ENCODE results near the gene PRRT3.

PRRT3 gene

DNA sequence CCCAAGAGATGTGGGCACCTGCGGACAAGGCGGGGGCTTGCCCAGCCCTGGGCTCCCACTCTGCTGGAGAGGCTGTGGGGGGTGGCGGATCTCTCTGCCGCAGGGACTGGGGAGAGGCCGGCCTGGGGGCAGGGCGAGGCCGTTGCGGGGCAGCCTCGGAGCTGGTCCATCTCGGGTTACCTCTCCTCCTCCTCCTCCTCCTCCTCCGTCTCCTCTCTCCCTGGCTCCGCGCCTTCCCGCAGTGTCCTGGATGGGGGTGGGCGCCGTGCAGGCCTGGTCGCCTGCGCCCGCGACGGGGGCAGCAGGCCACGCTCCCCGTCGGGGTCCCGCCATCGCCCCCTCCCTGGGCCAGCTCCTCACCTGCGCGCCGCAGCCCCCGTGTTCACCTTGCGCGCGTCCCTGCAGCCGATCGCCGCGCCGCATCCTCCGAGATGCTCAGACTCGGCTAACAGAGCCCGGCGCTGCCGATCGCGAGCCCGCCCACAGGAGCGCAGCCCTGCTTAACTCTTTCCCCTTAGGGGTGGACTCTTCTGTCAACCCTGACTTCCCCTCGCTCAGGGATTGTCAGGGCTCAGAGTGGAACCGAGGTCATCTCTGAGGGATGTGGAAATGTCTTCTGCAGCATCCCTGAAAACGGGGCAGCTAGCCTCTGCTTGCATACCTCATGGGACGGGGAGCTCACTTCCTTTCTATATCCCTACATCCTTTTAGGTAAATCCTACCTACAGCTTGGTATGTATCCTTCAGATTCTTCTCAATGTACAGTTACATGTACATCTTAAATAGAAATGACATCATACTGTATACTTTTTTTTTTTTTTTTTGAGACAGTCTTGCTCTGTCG, at the start of gene PRRT3:
TSS of gene PRRT3 (minus strand) at position 447 of the 844 bp plus-strand sequence. CDS start 2,293 bp downstream, outside the sequence.
- DNase-seq: peak; percentile 71

GRCh38 chr3:10000686-10001085, 48.5 kb upstream of the PRRT3 start:
- no peak for DNase-seq

GRCh38 chr3:9994086-9994844, 42.1 kb upstream of the PRRT3 start:
- no peak for DNase-seq

DNA sequence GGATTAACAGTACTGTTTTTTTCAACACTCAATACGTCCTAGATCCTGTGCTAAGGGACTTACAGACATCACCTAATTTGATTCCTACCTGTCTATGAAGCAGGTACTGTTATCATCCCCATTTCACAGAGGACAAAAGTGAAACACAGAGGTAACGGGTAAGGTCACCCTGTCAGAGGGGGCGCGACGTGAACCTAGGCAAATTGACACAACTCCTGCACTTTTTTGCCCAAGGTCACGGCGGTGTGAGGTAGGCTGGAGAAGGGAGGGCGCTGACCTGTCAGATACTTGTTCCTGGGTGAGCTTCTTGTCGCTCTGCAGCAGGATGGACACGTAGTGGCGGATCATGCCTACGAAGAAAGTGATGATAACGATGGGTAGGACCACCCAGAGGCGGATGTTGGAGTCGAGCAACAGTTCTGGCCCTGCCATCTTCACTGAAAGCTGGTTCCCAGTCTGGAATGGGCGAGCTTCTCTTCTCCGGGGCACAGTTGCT, 34.1 kb upstream of the PRRT3 start:
- no peak for DNase-seq

GRCh38 chr3:9980251-9980650, 28.0 kb upstream of the PRRT3 start:
- DNase-seq: no peak

DNA sequence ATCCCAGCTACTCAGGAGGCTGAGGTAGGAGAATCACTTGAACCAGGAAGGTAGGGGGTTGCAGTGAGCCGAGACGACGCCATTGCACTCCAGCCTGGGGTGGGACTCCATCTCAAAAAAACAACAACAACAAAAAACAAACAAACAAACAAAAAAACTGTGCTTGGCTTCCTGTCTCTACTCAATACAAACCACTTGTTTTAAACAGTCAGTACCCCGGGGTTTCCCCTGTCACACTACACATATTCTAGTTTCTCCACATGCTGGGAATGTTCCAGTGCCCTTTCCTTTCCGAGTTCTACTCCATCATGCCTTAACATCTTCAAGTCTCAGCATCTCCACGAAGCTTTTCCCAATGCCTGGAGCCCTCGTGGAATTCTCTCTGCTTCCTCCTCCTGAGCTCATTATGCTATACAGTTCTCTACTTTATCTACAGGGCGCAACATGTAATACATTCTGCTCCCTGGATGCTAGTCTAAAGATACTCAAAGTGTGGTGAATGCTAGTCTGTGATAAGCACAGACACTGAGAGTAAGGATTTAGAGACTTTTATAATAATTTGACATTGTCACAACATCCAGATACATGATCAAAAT, 26.6 kb upstream of the PRRT3 start:
- no peak for DNase-seq

- DNase-seq: no peak
These were observed 24.8 kb upstream of the PRRT3 start for GRCh38 chr3:9976721-9977709.

DNA sequence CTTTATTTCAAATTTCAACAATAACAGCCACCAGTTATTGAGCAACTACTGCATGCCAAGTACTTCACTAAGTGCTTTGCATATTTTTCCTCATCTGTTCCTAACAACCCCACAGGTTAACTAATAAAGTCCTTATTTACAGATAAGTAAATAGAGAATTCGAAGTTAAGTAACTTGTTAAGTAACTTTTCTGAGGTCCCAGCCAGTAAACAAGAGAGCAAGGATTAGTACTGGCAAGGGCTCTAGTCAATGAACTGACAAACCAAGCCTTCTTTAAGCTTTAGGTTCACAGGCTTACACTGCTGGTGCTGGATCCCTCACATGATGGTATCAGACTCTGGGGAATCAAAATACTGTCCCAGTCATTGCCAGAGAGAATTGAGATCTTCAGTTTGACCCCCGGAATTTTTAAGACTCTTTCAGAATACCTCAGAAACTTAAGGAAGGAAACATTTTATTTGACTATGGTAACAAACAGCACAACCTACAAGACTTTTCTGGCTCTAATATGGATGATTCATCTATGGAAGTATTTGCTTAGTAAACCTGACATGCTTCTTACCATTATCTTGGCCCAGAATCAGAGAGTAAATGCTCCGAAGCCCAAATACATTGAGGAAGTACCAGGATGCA, 17.9 kb upstream of the PRRT3 start:
- no peak for DNase-seq

- no peak for DNase-seq
These were observed 17.4 kb upstream of the PRRT3 start for GRCh38 chr3:9969632-9970019.

- DNase-seq: no peak
These were observed 14.6 kb upstream of the PRRT3 start for GRCh38 chr3:9966841-9967240.

- DNase-seq: no peak
These were observed 13.1 kb upstream of the PRRT3 start for GRCh38 chr3:9965200-9965875.

DNA sequence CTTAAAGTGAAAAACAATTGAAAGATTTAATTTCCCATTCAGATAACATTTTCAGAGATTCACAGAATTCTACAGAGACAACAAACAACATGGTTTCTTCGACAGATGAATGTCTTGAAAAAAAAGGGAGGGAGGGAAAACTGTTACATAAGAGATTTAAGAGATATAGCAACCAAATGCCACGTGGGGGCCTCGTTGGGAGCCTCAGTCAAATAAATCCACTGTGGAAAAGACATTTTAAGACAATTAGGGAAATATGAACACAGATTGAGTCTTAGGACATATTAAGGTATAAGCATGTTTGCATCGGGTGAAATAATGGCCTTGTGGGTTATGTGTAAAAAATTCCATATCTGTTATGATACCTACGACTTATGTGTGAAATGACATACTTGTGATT, 5.0 kb upstream of the PRRT3 start:
- no peak for DNase-seq

- no peak for DNase-seq
These were observed 3.6 kb upstream of the PRRT3 start for GRCh38 chr3:9955611-9956352.

DNA sequence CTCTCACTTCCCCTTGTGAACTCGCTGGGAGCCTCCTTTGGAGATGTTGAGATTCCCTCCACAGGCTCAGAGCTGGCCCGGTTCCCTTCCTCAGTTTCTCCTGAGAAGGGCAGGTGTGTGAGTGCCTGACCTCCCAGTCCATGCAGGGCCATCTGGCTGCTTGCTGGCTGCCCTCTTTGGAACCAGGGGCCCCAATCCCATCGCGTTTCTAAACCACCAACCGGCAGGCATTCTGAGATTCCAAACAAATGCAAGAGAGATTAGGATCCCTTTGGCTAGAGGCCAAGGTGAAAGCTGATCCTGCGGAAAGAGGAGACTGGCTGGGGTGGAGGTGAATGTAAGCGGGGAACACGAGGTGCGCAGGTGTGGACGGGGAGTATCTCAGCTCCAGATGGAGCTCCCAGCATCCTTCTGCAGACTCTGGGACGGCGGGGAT, 2.9 kb upstream of the PRRT3 start:
- no peak for DNase-seq

- no peak for DNase-seq
These were observed 628 bp downstream of the PRRT3 start for GRCh38 chr3:9951598-9951961.

DNA sequence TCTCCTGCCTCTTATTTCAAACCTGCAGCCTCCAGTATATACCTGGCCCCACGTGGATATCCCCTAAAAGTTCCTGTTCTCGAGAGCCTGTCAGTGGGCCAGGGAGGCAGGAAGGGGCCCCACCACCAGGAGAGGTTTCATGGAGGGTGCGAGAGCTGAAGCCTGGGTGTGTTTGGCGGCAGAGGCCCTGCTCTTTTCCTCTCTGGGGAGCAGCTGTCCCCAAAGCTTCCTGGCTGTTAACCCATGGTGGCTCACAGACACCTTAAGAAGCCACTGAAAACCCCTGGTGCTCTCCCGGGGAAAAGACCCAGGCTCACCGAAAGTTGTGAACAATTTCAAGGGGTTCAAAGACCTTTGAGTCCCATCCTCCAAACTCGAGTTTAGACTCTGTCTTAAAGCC, 1.1 kb downstream of the PRRT3 start:
- no peak for DNase-seq

DNA sequence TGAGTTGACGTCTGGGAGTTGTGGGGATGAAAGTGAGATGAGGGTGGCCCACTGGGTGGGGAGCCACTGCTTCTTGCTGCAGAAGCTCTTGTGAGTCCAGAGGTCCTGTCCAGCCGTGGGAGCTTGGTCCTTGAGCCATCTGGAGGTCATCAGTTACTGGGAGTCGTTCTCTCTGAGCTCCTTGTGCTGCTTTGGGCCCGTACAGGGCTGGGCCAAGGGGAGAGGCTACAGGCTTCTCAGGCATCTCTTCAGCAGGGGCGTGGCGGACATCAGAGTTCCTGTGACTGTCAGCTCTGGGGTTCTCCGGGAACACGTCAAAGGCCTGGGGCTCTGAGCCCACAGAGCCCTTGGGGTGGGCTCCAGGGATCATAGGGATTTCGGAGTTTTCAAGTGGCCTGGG, 2.6 kb downstream of the PRRT3 start:
- DNase-seq: no peak

DNA sequence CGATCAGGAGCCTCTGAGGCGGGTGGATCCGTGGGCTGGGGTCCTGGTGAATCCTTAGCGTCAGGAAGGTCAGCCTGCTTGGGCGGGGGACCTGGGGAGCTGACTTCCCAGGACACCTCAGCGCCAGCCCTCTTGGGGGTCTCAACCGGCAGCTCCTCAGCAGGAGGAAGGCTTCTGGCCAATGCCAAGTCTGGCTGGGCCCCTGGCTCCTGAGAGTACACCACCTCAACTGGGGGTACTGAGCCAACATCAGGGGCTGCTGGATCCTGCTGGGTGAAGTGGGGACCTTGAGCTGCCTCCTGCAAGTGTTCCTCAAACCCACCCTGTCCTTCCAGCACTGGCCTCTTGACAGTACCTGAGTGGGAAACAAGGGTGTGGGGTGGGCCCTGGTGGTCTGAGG, 3.1 kb downstream of the PRRT3 start:
- DNase-seq: no peak

- DNase-seq: no peak
These were observed 3.6 kb downstream of the PRRT3 start for GRCh38 chr3:9948586-9948985.
